NK-92 (cell line): ENCODE results near the gene DNAJC27.

Experiments used
- DNase-seq: peaks from one replicate; lab custom pipeline; 2025; ENCODE audit not compliant: unreplicated experiment; lab: John Stamatoyannopoulos, UW

The DNAJC27 gene

DNA sequence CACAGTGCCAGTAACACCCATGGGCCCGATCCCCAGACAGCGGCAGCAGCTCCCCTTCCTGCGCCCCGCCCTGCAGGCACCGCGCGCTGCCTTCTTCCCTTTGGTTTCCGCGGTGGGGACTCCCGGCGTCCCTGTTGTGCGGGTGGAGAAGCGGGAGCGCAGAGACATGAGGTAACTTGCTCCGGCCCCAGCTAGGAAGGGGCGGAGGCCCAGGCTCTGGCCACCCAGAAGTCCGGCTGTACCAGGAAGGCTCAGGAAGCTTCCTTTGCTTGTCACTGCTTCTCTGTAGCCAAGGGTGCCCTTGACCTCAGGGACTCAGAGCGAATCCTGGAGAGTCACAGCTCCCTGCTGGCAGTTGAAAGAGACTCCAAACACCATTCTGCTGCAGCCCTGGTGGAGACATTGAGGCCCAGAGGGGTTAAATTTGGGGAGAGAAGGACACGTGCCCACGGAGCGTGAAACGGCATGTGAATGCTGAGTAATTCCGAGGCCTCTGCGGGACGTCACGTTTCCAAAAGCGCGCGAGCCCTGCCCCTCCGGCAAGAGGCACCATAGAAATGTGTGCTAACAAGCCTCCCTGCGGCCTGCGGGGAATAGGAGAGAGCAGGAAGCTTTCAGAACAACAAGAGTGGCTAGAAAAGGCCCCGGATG lies 45.0 kb downstream of the DNAJC27 start:
- no peak for DNase-seq

DNA sequence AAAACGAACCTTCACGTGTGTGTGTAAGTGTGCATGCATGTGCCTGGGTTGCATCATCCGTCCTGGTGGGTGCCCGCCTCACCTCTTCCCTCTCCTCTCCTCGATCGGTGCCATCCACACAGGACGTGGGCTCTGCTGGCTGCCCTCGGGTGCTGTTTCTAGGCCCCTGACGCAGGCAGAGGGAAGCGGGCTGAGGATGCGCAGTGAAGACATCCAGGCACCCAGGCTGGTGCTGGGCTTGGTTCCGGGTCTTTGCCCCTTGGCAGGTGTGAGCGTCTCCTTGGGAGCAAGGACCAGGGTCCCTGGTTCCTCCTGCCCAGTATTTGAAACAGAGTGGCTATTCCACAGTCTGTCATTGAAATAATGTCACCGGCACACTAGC lies 45.5 kb downstream of the DNAJC27 start:
- no peak for DNase-seq

DNA sequence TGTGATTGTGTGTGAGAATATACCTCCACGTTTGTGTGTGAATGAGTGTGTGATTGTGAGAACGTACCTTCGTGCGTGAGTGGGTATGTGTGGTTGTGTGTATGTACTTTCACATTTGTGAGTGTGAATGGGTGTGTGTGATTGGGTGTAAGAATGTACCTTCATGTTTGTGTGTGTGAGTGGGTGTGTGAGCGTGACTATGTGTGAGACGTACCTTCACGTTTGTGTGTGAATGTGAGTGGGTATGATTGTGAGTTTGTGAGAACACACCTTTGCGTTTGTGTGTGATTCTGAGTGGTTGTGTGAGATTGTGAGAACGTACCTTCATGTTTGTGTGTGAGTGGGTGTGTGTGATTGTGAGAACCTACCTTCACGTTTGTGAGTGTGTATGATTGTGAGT lies 45.9 kb downstream of the DNAJC27 start:
- no peak for DNase-seq

DNA sequence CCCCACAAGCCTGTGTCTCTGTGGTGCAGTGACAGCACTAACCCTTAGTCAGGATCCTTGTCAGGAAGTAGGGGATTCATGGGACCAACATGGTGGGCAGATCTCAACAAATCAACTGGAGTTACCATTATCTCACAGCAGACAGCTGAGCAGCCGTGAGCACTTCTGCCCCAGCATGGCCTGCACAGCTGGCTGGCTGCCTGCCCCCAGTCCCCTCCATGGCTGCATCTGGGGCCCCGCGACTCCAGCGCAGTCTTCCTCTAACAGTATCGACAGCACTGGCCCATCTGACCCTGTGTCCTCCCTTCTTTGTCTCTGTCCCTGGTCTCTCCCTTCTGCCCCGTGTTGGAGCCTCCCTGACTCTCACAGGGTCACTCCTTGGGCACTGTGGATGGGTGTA lies 47.0 kb downstream of the DNAJC27 start:
- no peak for DNase-seq

DNA sequence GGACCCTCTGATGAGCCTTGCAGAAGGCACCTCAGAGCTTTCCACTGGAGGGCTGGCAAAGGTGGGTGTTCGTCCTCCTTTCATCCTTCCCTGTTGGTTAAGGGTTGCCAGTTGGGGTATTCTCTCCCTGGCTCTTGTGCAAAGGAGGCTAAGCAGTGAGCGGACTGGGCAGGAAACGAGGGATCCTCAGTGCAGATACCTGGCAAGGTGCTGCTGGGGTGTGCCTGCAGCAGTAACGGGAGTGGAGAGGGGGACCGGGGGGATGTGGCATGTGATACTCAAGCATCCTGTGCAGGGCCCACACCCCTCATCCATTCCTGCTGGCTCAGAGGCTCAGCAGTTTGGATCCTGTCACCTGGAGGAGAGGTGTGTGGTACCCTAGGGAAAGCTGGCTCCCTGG lies 47.5 kb downstream of the DNAJC27 start:
- no peak for DNase-seq

DNA sequence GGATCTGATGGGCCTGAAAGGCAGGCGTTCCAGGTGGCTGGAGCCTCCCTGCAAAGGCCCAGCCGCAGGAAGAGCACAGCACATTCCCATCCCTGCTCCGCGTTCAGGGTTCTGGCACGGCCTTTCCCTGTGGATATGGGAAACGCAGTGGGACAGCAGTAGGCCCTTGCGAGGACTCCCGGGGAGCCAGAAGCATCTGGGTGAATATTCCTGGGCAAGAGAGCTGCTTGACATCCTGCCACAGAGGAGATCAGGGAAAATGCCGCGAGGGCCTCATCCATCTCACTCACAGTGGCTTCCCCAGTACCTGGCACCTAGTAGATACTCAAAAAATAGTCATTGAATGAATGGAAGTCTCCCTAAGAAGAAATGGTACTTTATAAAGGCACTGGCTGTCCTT lies 48.6 kb downstream of the DNAJC27 start:
- no peak for DNase-seq

DNA sequence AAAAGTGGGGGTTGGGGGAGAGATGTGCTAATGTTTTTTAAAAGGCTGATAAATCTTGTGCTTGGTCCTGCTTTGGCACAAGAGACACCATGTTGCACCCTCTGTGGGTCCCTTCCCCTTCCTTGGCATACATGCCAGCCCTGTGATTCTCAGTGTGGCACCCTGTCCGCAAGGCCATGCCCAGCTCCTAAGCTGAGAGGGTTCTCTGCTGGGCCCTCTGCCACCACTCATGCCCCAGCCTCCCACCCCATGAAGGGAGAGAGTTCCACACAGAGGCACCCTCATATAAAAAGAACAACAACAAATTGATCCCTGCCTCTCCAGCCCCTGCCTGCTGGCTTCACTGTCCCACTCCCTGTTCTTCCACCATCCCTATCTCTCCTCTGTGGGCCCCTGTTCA lies 49.2 kb downstream of the DNAJC27 start:
- no peak for DNase-seq

DNA sequence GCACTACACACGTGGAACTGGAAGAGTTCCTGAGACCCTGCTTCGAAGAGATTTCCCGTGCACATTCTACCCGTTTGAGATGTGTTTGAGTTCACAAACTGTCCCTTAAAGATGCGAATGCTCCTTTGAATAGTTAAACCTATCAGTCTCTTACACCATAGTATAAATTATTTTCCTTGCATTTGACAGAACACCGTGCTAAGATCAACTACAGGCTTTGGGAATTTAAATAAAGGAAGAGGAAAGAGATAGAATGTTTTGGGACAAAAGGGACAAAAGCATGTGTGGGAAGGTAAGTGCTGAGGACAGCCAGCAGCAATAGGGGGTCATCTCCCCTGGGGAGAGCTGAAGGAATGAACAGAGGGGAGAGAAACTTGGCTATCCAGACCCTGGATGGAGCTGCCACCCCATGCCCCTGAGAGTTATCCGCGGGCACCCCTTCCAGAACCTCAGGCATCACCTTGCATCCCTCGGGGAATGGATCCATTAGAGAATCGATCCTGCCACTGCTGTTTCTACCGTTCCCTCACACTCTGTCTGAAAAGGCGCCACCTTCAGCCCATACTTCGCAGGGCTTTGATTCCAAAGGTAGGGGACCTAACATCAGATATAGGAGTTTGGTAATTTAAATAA lies 50.8 kb downstream of the DNAJC27 start:
- DNase-seq, result no peak

DNA sequence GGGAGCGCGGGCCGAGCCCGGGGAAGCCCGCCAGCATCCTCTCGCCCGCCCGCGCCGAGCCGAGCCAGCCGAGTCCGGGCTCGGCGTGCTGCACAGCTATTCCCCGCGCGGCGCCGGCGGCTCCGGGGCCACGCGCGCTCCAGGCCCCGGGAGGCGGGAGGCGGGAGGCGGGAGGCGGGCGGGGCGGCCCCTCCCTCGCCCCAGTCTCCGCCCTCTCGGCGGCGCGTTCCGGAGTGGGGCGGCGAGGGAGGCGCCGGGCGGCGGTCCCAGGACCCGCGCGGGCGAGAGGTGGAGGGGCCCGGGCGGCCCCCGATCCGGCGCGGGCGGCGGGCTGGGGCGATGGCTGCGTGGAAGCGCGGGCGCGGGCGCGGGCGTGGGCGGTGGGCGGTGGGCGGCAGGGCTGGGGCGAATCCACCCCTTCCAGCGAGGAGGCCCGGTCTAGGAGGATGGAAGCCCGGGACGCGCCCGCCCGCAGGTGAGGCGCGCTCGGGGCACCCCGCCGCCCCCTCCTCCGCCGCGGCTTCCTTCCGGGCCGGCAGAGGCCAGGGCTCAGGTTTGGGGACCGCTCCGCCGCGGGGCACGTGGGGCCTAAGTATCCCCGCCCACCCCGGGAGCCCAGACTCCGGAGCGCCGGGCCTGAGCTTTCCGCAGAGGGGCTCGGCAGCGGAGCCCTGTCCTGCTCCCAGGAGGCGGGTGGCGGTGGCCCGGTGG lies 51.5 kb downstream of the DNAJC27 start, which contains the start of gene ADCY3:
ADCY3 (minus strand) TSS at position 140 of the 711 bp plus-strand sequence. CDS start 1,250 bp downstream, outside the sequence.
- DNase-seq, result no peak

DNA sequence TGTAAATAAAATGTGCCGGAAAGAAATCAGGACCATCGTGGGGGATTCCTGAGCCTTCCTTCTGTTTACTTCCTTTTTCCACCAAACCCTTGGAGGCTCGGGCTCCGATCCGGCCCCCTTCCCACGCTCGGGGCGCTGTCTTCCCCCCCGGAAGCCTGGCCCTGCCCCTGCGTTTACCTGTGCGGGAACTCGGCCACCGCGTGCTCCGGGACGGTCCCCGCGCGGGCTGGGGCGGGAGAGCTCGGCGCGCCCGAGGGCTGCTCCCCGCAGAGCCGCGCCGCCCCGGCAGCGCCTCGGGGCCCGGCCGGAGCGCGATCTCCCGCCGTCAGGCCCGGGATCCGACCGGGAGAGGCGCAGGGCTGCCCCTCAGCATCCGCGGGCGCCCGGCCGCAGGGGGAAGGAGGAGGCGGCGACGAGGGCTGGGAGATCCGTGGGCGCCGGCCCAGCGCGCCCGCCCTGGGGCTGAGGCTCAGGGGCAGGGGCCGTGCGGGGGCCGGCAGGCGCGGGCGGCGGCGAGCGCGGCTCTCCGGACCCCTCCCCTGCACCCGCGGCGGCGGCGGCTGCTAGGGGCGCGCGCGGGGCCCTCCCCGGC lies 52.2 kb downstream of the DNAJC27 start:
- no peak for DNase-seq

DNA sequence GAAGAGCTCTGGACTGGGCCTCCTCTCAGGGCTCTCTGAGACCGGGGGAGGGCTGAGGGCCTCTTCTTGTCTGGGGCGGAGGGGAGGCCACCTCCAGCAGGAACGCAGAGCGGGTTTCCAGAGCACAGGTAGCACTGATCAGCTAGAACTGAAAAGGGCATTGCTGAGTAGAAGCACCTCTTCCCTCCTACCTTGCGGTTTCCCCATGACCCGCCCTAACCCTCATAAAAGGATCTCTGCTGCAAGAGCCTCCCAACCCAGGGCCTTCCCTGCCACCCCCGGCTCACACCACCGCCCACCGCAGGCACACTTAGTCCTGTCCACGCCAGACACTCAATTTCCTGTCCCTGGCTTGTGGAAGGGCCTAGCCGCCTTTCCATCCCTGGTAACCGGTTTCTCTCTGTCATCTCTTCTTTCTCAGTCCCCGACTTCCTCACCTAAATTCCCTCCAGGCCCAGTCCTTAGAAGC lies 52.7 kb downstream of the DNAJC27 start:
- no peak for DNase-seq

DNA sequence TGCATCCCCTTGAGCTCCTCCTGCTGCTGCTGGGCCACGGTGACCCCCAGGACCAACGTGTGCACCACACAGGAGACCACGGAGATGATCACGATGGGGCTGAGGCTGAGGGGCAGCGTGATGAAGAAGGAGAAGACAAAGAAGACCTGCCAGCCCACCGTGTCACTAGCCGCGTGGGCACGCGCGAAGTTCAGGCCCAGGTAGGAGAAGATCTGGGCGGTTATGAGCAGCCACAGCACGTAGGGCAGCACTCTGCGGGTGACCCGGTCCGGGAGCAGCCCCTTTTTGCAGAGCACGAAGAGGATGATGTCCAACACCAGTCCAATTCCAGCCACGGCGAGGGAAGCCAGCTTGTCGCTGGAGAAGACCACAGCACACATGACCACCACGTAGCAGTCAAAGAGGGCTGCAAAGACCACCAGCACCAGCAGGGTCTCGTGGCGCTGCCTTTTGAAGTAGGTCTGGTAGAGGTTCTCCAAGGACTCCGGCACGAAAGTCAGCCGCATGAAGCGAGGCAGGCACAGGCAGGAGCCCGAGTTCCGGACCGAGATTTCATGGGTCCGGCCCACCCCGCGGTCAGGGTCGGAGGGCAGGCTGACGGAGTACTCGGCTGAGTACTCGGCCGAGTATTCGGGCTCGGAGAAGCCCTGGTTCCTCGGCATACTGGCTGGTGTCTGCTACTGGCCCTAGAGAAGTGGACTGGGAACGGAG lies 53.3 kb downstream of the DNAJC27 start:
- no peak for DNase-seq

DNA sequence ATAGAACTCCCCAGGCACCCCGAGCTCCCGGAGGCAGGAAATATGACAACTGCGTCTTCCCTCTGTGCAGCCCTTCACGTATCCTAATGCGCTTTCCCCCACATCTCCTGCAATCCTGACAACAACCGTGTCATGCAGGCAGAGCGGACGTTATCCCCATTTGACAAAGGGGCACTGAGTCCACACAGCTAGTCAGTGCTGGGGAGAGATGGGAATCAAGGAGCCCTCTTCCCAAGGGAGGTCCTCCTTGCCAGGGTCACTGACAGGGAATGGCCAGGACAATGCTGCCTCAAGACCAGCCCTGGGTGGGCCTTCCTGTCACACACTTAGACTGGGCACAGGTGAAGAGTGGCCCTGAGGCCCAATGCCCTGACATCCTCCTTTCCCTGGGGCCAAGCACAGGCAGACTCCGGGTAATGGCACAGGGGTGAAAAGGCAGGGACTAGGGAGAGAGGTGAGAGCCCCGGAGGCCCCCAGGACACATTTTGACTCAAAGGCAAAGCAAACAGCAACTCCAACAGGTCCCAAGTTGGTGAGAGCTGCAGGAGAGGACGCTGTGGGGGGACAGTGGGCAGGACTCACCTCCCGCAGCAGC lies 53.9 kb downstream of the DNAJC27 start:
- DNase-seq, result no peak

DNA sequence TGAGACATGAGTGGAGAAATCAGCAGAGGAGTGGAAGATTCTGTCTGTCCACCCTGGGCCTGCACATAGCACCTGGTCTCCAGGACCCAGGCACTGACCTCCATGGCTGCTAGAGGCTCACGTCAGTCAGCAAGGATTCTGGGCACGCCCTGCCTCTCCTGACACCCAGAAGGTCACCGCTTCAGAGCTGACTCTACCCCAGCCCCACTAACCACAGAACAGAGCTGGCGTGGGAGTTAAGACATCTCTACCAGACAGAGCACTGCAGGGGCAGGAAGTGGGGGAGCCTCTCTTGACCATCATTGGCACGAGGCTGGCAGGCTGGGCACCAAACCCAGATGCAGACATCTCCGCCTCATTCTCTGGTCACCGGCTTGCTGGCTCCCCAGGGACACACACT lies 54.7 kb downstream of the DNAJC27 start:
- no peak for DNase-seq

DNA sequence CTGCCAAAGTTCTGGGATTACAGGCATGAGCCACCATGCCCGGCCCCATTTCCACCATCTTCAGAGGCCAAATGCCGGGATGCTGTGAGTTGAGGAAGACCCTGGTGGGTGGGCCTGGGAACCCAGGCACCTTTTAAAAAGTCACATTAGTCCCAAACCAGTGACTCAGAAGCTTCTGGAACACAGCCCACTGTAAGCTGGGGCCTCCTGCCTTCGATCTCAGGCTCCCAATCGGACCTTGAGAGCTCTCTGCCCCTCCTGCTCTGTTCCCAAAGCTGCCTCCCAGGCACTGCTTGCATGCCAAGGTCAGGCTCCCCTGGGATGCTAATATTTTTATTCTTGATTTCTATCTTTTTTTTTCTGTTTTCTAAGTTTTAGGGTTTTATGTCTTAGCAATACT lies 56.0 kb downstream of the DNAJC27 start:
- DNase-seq, result no peak

DNA sequence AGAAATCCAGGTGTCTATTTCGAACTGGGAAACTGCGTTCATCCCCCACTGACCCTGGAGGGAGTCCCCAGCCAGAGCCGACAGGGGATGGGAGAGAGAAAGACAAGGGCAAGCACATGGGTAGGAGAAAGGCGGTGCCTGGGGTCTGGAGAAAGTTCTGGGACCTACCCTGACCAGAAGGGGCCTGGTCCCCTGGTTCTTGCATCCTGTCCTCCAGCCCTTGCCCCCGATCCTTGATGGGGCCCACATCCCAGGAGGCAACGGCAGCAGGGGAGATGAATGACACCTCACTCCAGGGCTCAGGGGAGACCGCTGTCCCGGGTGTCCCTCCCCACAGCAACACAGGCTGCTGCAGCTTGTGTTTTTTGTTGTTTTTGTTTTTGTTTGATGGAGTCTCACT lies 56.6 kb downstream of the DNAJC27 start:
- no peak for DNase-seq

DNA sequence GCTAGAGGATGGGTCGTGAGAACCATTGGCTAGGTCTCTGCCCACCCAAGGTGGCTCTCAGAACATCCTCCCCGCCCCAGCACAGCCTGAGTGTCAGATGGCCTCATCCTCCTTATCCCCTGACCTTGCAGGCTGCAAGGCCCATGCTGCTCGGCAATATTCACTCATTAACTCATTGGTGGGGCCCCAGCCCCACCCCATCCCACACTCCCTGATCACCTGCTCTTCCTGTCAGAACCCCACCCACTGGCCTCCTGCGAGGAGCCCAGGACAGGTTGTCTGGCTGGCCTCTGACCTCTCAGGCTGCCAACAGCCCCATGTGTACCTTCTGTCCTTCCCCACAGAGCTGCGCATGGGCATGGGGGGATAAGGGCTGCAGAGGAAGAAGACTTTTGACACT lies 57.0 kb downstream of the DNAJC27 start:
- DNase-seq, result no peak

DNA sequence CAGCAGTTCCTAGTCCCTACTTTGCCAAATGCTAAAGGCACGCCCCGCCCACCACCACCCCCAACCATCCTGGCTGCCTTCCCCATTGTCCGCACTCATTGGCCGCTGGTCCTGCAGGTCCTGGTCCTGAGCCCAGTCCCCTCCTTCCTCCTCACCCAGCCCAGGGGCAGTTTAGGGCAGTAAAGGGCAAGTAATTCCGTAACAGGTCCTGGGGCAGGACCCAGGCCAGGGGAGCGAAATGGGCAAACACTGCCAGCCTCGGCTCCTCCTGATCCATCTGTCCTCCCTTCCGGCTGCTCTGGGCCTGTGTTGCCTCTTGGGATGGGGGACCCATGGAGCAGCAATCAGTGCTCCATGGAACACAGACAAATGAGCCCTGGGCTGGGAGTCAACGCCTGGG lies 57.8 kb downstream of the DNAJC27 start:
- DNase-seq, result no peak

DNA sequence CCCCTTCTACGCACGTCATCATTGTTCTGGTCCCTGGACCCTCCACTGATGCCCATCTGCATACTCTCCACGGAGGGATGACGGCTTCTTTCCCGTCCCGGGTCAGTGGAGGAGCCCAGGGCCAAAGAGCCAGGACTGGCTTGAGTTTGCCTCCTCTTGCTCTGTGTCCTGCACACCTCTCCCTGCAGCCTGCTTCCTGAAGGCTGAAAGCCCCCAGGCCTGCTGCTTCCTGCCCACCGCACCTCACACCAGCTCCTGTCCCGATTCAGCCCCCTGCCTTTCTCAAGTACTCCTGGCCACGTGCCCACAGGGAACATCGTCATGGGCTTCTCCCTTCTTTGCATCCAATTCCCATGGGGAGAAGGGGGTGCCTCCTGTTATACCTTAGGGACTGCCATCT lies 58.8 kb downstream of the DNAJC27 start:
- no peak for DNase-seq

DNA sequence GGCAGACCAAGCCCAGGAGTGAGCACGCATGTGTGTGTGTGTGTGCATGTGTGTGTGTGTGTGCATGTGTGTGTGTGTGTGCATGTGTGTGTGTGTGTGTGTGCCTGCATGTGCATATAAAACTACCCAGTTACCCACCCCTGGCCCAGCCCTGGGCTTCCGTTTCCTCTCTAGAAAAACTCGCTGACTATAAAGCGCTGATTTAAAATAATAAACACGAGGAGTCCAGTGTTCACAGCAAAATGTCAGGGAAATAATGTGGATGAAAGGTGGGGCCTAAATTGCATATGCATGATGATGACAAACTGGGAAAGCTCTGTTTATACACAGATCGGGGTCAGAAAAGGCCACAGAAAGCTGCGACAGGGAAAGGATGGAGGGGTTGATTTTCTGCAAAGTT lies 59.2 kb downstream of the DNAJC27 start:
- DNase-seq, result no peak

DNA sequence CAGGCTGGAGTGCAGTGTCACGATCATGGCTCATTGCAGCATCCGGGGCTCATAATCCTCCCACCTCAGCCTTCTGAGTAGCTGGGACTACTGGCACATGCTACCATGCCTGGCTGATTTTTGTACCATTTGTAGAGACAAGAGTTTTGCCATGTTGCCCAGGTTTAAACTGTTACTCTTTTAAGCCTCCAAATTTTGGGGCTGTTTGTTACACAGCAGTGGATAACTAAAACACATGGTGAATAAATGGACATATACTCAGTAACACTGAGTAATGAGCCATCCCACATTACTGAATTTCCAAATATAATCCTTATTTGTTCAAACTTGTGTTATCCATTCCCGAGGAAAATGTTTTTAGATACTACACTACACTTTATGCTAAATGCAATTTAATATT lies 61.5 kb downstream of the DNAJC27 start:
- DNase-seq, result no peak
